Naive thymus-derived CD4-positive, alpha-beta T cell (primary cell): ENCODE results near the gene GRIK1. TPM values are rescaled to one million over a fixed set of nuclear protein-coding genes. Genes with fewer than 3 reads are reported as not detected.

Source experiments
- ATAC-seq: fragments of 150-1000 bp; cut with Tn5 transposase; 2 replicates; pipeline ENCODE4 v1.10.0; 2021; ENCODE audit warnings: mild to moderate bottlenecking, moderate library complexity
- CTCF ChIA-PET: fragments of 350-600 bp; sonication (Branson Sonifier 250); formaldehyde crosslinking; loops from one replicate; lab custom pipeline; 2021; ENCODE audit warnings: antibody characterized with exemption; lab: Charles Lee
- POLR2A ChIA-PET: fragments of 350-600 bp; sonication (Branson Sonifier 250); formaldehyde crosslinking; loops from one replicate; lab custom pipeline; 2021; ENCODE audit warnings: antibody characterized with exemption, inconsistent platforms; lab: Charles Lee
- DNase-seq, 9 donors: peaks; one replicate each; pipeline versions ENCODE4 v3.0.0 to v3.0.0-alpha.2; 2020 to 2022; ENCODE audit warnings: mixed read lengths in 1 of 9
- H3K27ac ChIP-seq: one replicate; pipeline ENCODE4 v1.7.0; 2013; ENCODE audit warnings: mild to moderate bottlenecking, low read depth, low read length, moderate library complexity
- H3K27me3 ChIP-seq, 2 donors: one replicate each; pipeline ENCODE4 v1.7.0; 2013; ENCODE audit warnings: low read length in 2 of 2, mild to moderate bottlenecking in 2 of 2, moderate library complexity in 2 of 2; ENCODE audit not compliant: control insufficient read depth in 2 of 2, insufficient read depth in 2 of 2
- H3K36me3 ChIP-seq, 3 experiments: 1 replicate in 2 of 3; 2 replicates in 1 of 3; pipeline ENCODE4 v1.7.0; 2013; ENCODE audit warnings: low read length in 3 of 3, mild to moderate bottlenecking in 3 of 3, moderate library complexity in 1 of 3; ENCODE audit not compliant: insufficient read depth in 3 of 3, control insufficient read depth in 2 of 3
- H3K4me1 ChIP-seq, 2 donors: one replicate each; pipeline ENCODE4 v1.7.0; 2013; ENCODE audit warnings: low read length in 2 of 2, mild to moderate bottlenecking in 2 of 2, moderate library complexity in 1 of 2; ENCODE audit not compliant: control insufficient read depth in 2 of 2, insufficient read depth in 2 of 2
- H3K4me3 ChIP-seq: 2 replicates; pipeline ENCODE4 v1.7.0; 2013; ENCODE audit warnings: mild to moderate bottlenecking, low read length
- H3K9me3 ChIP-seq, 3 experiments: 1 replicate in 2 of 3; 2 replicates in 1 of 3; pipeline ENCODE4 v1.7.0; 2013; ENCODE audit warnings: low read length in 3 of 3; ENCODE audit not compliant: control insufficient read depth in 2 of 3
- H3K27ac Mint-ChIP-seq, 9 donors: one replicate each; pipeline ENCODE4 v1.8.0; 2020 to 2022; ENCODE audit warnings: mixed read lengths in 9 of 9, mild to moderate bottlenecking in 8 of 9, moderate library complexity in 5 of 9, inconsistent platforms in 2 of 9
- H3K27me3 Mint-ChIP-seq, 5 donors: one replicate each; pipeline ENCODE4 v1.8.0; 2021 to 2022; ENCODE audit warnings: mixed read lengths in 5 of 5, mild to moderate bottlenecking in 1 of 5
- H3K36me3 Mint-ChIP-seq, 5 donors: one replicate each; pipeline ENCODE4 v1.8.0; 2020 to 2022; ENCODE audit warnings: mixed read lengths in 5 of 5, mild to moderate bottlenecking in 3 of 5, inconsistent platforms in 1 of 5
- H3K4me1 Mint-ChIP-seq, 7 donors: one replicate each; pipeline ENCODE4 v1.8.0; 2020 to 2022; ENCODE audit warnings: mixed read lengths in 7 of 7, mild to moderate bottlenecking in 3 of 7, inconsistent platforms in 1 of 7
- H3K4me3 Mint-ChIP-seq, 10 donors: one replicate each; pipeline ENCODE4 v1.8.0; 2020 to 2022; ENCODE audit warnings: mild to moderate bottlenecking in 10 of 10, mixed read lengths in 10 of 10, moderate library complexity in 6 of 10, inconsistent platforms in 2 of 10
- H3K9me3 Mint-ChIP-seq, 11 donors: one replicate each; pipeline ENCODE4 v1.8.0; 2020 to 2022; ENCODE audit warnings: mixed read lengths in 11 of 11, mild to moderate bottlenecking in 4 of 11, inconsistent platforms in 1 of 11, moderate library complexity in 1 of 11
- intact Hi-C, 2 donors: fragments of 100-400 bp; cut with micrococcal nuclease; formaldehyde crosslinking; loops; one replicate each; pipeline ENCODE4 v1.15.1; 2023
- polyA plus RNA-seq, 2 donors: library from polyadenylated mRNA; unstranded; fragments of 300-500 nt; fragmentation: Illumina TruSeq; gene quantifications; one replicate each; pipeline ENCODE4 v1.2.3, GENCODE V29; 2021
- total RNA-seq, 6 experiments: library from RNA in 5 of 6; stranded (reverse) in 5 of 6; gene quantifications; 1 replicate in 5 of 6; 2 replicates in 1 of 6; pipeline ENCODE4 v1.2.3 and lab custom pipeline; 2021 to 2026

GRIK1 gene
- total and polyA plus RNA-seq, 7 experiments from 2014 or later: 0.10 TPM; not detected in 6

DNA sequence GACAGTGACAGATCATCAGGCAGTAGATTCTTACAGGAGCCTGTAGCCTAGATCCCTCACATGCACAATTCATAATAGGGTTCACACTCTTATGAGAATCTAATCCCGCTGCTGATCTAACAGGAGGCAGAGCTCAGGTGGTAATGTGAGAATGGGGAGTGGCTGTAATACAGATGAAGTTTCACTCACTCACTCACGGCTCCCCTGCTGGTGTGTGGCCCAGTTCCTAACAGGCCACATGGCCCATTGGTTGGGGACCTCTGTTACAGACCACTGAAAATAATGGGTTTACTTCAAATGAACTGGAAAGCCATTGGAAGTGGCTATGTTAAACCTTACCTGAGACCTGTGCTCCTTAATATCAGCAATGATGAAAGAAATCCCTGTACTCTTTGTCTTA, 151.0 kb downstream of the GRIK1 start:
- Mint-ChIP-seq H3K36me3 (no peaks in the 10 kb centered on the region), H3K9me3 (peaks cover 0 to 4% (median 0%) of the 10 kb centered on the region in 11 donors)

DNA sequence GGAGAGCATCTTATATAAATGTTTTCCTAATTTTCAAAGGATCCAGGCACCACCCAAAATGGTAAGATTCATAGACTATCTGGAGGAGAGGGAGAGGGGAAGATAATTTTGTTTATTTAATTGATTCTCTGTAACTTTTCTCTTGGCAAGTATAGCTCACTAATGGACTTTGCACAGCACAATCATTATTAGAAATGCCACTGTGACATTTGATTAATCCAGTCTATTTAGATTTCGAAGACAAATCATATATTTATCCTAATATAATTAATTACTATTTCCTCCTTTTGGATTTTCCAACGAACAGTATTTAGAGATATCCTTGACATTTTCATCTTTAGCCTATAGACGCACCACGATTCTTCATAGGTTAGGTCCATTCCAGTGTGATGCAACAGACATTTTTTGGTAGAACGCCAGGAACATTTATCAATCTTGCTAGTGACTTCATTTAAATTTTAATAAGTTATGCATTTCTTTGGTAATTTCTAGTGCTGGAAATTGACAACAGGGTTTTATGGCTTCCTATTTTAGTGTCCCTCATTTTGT, 152.4 kb downstream of the GRIK1 start:
- H3K4me3 ChIP-seq: no peak overlapping the region
- H3K9me3 ChIP-seq: no peaks in the 10 kb centered on the region
- no peaks in the 10 kb centered on the region for H3K36me3 Mint-ChIP-seq
- H3K27me3 Mint-ChIP-seq: peaks cover 0 to 21% (median 7%) of the 10 kb centered on the region in 5 donors
- H3K9me3 Mint-ChIP-seq: peaks cover 0 to 4% (median 0%) of the 10 kb centered on the region in 11 donors
- CTCF ChIA-PET: no interaction called here
- H3K27me3 ChIP-seq: peaks cover 0 to 3% of the 10 kb centered on the region in 2 donors
- H3K4me1 Mint-ChIP-seq: no peaks in the 10 kb centered on the region
- ATAC-seq (no peak), DNase-seq (no peak)
- intact Hi-C loops: no loop called here
- H3K36me3 ChIP-seq: no peaks in the 10 kb centered on the region
- H3K27ac ChIP-seq: no peak overlapping the region
- POLR2A ChIA-PET: no interaction called here
- no peak overlapping the region for H3K4me3 Mint-ChIP-seq
- H3K4me1 ChIP-seq: no peaks in the 10 kb centered on the region
- no peak overlapping the region for H3K27ac Mint-ChIP-seq

More for the DNA sequence above, 151.0 kb downstream of the GRIK1 start:
- Histone ChIP-seq H3K4me1 (no peaks in the 10 kb centered on the region), H3K36me3 (no peaks in the 10 kb centered on the region), H3K4me3 (no peak overlapping the region), H3K27ac (no peak overlapping the region), H3K27me3 (peaks cover 0 to 3% of the 10 kb centered on the region in 2 donors), H3K9me3 (no peaks in the 10 kb centered on the region)
- peaks cover 0 to 21% (median 7%) of the 10 kb centered on the region in 5 donors for H3K27me3 Mint-ChIP-seq
- no peak for DNase-seq
- intact Hi-C loops: no loop called here
- no peak overlapping the region for H3K4me3 Mint-ChIP-seq
- POLR2A ChIA-PET: no interaction called here
- CTCF ChIA-PET: interaction anchor here (0.6 kb wide), 1 partner anchor 1297 kb away, joined by 4 read pairs; no protein-coding TSS in a partner anchor
- ATAC-seq: no peak
- no peak overlapping the region for H3K27ac Mint-ChIP-seq
- no peaks in the 10 kb centered on the region for H3K4me1 Mint-ChIP-seq

DNA sequence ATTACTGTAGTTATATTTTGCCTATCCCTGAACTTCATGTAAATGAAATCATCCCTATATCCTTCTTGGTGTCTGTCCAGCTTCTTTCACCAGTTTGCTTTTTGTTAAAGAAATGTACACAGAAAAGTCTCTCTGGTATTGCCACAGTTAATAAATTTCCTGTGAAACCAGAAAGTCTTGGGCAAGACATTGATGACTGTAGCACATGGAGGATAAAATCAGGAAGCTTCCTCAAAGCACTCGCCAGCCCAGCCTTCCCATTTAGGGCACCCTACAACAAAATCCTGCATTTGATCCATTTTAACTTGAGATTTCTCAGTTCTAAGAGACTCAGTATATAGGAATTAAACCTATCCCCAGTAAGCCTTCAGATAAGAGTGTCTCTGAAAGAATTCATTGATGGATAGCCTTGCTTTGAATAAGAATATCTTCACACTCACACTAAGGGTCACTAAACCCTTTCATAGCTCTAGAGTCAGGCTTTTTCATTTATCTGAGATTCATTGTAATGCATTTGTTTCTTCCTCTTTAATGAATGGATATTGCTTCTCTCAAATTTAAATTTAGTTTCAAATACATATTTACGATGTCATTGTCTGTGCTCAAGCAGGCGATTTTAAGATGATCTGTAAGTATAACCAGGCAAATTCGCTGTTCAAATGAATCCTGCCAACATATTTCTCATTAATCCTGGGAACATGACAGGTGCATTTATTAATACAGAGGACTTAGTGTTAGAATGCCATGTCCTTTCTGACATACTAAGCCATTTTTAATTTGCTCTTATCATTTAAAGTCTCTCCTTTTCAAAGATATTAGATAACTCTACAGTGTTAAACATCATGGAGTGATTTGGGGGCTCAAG, 153.1 kb downstream of the GRIK1 start:
- Histone ChIP-seq H3K4me1 (no peaks in the 10 kb centered on the region), H3K27ac (no peak overlapping the region), H3K4me3 (no peak overlapping the region), H3K9me3 (no peaks in the 10 kb centered on the region), H3K36me3 (no peaks in the 10 kb centered on the region), H3K27me3 (peaks cover 0 to 3% of the 10 kb centered on the region in 2 donors)
- ATAC-seq: no peak
- Mint-ChIP-seq H3K4me3 (no peak overlapping the region), H3K27me3 (peaks cover 0 to 21% (median 7%) of the 10 kb centered on the region in 5 donors), H3K36me3 (no peaks in the 10 kb centered on the region), H3K27ac (no peak overlapping the region), H3K9me3 (peaks cover 0 to 4% (median 0%) of the 10 kb centered on the region in 11 donors), H3K4me1 (no peaks in the 10 kb centered on the region)
- POLR2A ChIA-PET: no interaction called here
- CTCF ChIA-PET: no interaction called here
- no peak for DNase-seq
- intact Hi-C loops: no loop called here

DNA sequence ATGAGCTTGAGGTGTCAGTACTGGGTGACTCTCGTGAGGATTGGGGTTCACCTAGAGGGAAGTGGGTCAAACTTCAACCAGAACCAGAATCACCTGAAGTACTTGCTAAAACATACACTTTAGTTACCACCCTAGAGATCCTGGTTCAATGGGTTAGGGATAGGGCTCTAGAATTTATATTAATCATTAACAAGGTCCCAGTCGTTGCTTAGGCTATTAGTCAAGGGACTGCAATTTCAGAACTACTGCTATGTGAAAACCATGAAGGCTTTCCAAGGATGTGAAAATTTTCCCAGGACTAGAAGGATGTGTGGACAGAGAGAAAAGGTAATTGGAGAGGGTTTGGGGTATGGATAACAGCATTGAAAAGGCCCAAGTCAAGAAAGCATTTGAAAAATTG, 162.6 kb downstream of the GRIK1 start:
- H3K27me3 Mint-ChIP-seq: peaks cover 0 to 16% (median 7%) of the 10 kb centered on the region in 5 donors
- H3K4me1 Mint-ChIP-seq: no peaks in the 10 kb centered on the region
- no peak overlapping the region for H3K4me3 Mint-ChIP-seq
- Histone ChIP-seq H3K27me3 (no peaks in the 10 kb centered on the region), H3K36me3 (no peaks in the 10 kb centered on the region), H3K27ac (no peak overlapping the region), H3K9me3 (no peaks in the 10 kb centered on the region), H3K4me3 (no peak overlapping the region), H3K4me1 (no peaks in the 10 kb centered on the region)
- ATAC-seq (no peak), DNase-seq (no peak)
- ChIA-PET CTCF (no interaction called here), POLR2A (no interaction called here)
- intact Hi-C loops: no loop called here
- H3K36me3 Mint-ChIP-seq: no peaks in the 10 kb centered on the region
- H3K9me3 Mint-ChIP-seq: peaks cover 0 to 6% (median 0%) of the 10 kb centered on the region in 11 donors
- H3K27ac Mint-ChIP-seq: no peak overlapping the region

DNA sequence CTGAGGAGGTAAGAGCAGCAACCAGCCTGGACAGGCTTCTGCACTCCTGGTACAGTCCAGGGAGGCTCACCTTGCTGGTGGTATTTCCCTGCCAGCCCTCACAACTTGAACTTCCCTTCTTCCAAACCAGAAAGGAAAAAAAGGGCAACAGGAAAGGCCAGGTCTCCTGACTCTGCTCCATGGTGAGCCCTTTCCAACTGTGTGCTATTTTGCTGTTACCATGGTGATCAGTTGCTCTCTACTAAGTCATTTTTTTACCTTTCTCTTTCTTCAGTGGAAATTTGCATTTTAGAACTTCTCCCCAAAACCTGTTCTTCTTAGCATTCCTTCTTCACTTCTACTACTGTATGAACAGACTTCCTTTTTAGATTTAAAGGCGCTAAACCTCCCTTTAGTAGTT, 164.3 kb downstream of the GRIK1 start:
- H3K36me3 ChIP-seq: no peaks in the 10 kb centered on the region
- ChIA-PET POLR2A (no interaction called here), CTCF (no interaction called here)

DNA sequence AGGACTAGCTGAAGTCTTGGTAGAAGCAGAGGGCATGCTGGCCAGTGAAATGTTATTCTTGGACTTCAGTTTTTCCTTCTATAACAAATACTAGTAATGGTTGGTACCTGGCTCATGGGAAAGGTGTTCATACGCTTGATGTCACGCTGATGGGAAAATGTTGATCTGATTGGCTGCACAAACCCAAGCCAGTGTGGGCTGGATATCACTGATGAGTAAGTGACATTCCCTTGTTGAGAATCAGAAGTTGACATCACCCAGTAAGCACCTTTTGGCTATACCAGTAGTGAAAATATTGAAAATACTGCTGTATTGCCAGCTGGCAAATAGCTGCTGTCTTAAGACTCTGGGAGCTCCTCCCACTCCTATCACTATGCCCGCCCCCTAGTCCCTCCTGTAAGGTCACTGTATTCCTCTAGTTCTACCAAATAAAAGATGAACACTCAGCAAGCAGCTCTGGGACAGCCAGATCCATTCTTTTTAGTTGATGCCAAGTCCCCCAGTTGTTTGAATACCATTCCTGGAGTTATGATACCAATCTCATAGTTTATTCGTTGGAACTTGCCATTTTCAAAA, 168.2 kb downstream of the GRIK1 start:
- POLR2A ChIA-PET: no interaction called here

More for the DNA sequence above, 164.3 kb downstream of the GRIK1 start:
- H3K27ac Mint-ChIP-seq: no peak overlapping the region
- no peak overlapping the region for H3K4me3 Mint-ChIP-seq
- Histone ChIP-seq H3K27me3 (no peaks in the 10 kb centered on the region), H3K4me3 (no peak overlapping the region), H3K9me3 (no peaks in the 10 kb centered on the region), H3K4me1 (no peaks in the 10 kb centered on the region), H3K27ac (no peak overlapping the region)
- peaks cover 3 to 20% (median 12%) of the 10 kb centered on the region in 5 donors for H3K27me3 Mint-ChIP-seq
- no peak for DNase-seq
- intact Hi-C loops: no loop called here
- H3K9me3 Mint-ChIP-seq: peaks cover 0 to 6% (median 0%) of the 10 kb centered on the region in 11 donors
- no peaks in the 10 kb centered on the region for H3K4me1 Mint-ChIP-seq
- ATAC-seq: no peak
- no peaks in the 10 kb centered on the region for H3K36me3 Mint-ChIP-seq

More for the DNA sequence above, 168.2 kb downstream of the GRIK1 start:
- Histone ChIP-seq H3K4me1 (no peaks in the 10 kb centered on the region), H3K4me3 (no peak overlapping the region), H3K9me3 (no peaks in the 10 kb centered on the region), H3K27me3 (no peaks in the 10 kb centered on the region), H3K27ac (no peak overlapping the region), H3K36me3 (no peaks in the 10 kb centered on the region)
- Mint-ChIP-seq H3K9me3 (peaks cover 0 to 4% (median 0%) of the 10 kb centered on the region in 11 donors), H3K4me3 (no peak overlapping the region), H3K36me3 (no peaks in the 10 kb centered on the region), H3K27me3 (peaks cover 4 to 24% (median 15%) of the 10 kb centered on the region in 5 donors), H3K27ac (no peak overlapping the region), H3K4me1 (no peaks in the 10 kb centered on the region)
- no peak for ATAC-seq
- intact Hi-C loops: no loop called here
- DNase-seq: no peak
- CTCF ChIA-PET: no interaction called here
